B cell (primary cell): ENCODE results near the gene ST6GALNAC5. TPM values are rescaled to one million over a fixed set of nuclear protein-coding genes. Genes with fewer than 3 reads are reported as not detected.

ENCODE experiments used
- ATAC-seq: fragments of 200-7000 bp; cut with Tn5 transposase; one replicate; pipeline ENCODE4 v1.10.0; 2021; ENCODE audit warnings: low read depth, mild to moderate bottlenecking, moderate number of reproducible peaks, moderate library complexity
- CTCF ChIA-PET: fragments of 350-600 bp; sonication (Branson Sonifier 250); formaldehyde crosslinking; loops from one replicate; lab custom pipeline; 2021; ENCODE audit warnings: antibody characterized with exemption, inconsistent platforms; lab: Charles Lee
- POLR2A ChIA-PET: fragments of 350-600 bp; sonication (Branson Sonifier 250); formaldehyde crosslinking; loops from one replicate; lab custom pipeline; 2021; ENCODE audit warnings: antibody characterized with exemption; lab: Charles Lee
- DNase-seq: peaks from one replicate; pipeline ENCODE4 v3.0.0; 2013
- H2AFZ ChIP-seq: 2 replicates; pipeline ENCODE4 v1.6.1; 2012; ENCODE audit warnings: mild to moderate bottlenecking, low read depth, low read length; ENCODE audit not compliant: insufficient read depth, poor library complexity, severe bottlenecking
- H3K27ac ChIP-seq, 2 donors: 1 replicate in 1 of 2; 2 replicates in 1 of 2; pipeline ENCODE4 v1.5.1; 2012 to 2013; ENCODE audit warnings: low read length in 2 of 2, mild to moderate bottlenecking in 2 of 2, moderate library complexity in 1 of 2
- H3K27me3 ChIP-seq, 4 experiments: fragments of 200-600 bp in 1 of 4; sonication (generic) in 1 of 4; replicated peaks in 1 of 4; 1 replicate in 2 of 4; 2 replicates in 2 of 4; pipeline versions ENCODE4 v1.6.1 to v1.7.0; 2013 to 2016; ENCODE audit warnings: low read length in 3 of 4, mild to moderate bottlenecking in 2 of 4, mixed read lengths in 1 of 4, moderate library complexity in 1 of 4; ENCODE audit not compliant: insufficient read depth in 4 of 4, control insufficient read depth in 3 of 4; ENCODE audit errors: control extremely low read depth in 1 of 4
- H3K36me3 ChIP-seq, 2 experiments: replicated peaks in 1 of 2; 1 replicate in 1 of 2; 2 replicates in 1 of 2; pipeline versions ENCODE4 v1.6.1 to v1.7.1; 2013; ENCODE audit warnings: low read length in 1 of 2; ENCODE audit not compliant: insufficient read depth in 2 of 2, control insufficient read depth in 1 of 2; ENCODE audit errors: control extremely low read depth in 1 of 2, extremely low read depth in 1 of 2
- H3K4me1 ChIP-seq, 2 donors: fragments of 200-600 bp in 1 of 2; sonication (generic) in 1 of 2; 1 replicate in 1 of 2; 2 replicates in 1 of 2; pipeline versions ENCODE4 v1.5.1 to v1.6.1; 2013 to 2017; ENCODE audit warnings: low read length in 2 of 2; ENCODE audit not compliant: control insufficient read depth in 2 of 2, insufficient read depth in 2 of 2
- H3K4me2 ChIP-seq: replicated peaks from 2 replicates; pipeline ENCODE3; 2012; ENCODE audit warnings: mild to moderate bottlenecking, low read depth, low read length; ENCODE audit not compliant: poor library complexity, severe bottlenecking
- H3K4me3 ChIP-seq, 5 experiments: fragments of 200-600 bp in 1 of 5; sonication (generic) in 1 of 5; 1 replicate in 3 of 5; 2 replicates in 2 of 5; pipeline versions ENCODE4 v1.5.1 to v1.7.0; 2011 to 2016; ENCODE audit warnings: low read length in 4 of 5, mild to moderate bottlenecking in 4 of 5, low read depth in 2 of 5, control low read depth in 1 of 5, moderate library complexity in 1 of 5; ENCODE audit not compliant: insufficient read depth in 1 of 5; ENCODE audit errors: control extremely low read depth in 1 of 5, extremely low read depth in 1 of 5
- H3K79me2 ChIP-seq: fragments of 200-600 bp; sonication (generic); one replicate; pipeline ENCODE4 v1.6.0; 2016; ENCODE audit warnings: low read length; ENCODE audit not compliant: control insufficient read depth, insufficient read depth
- H3K9ac ChIP-seq: fragments of 200-600 bp; sonication (generic); 2 replicates; pipeline ENCODE4 v1.6.1; 2017; ENCODE audit warnings: mild to moderate bottlenecking, low read length, moderate library complexity
- H3K9me3 ChIP-seq, 3 donors: one replicate each; pipeline versions ENCODE4 v1.6.1 to v1.7.1; 2013; ENCODE audit warnings: low read length in 2 of 3; ENCODE audit not compliant: control insufficient read depth in 2 of 3, insufficient read depth in 1 of 3; ENCODE audit errors: control extremely low read depth in 1 of 3
- H4K20me1 ChIP-seq: 2 replicates; pipeline ENCODE4 v1.6.0; 2012; ENCODE audit warnings: mild to moderate bottlenecking, low read length; ENCODE audit not compliant: insufficient read depth, control insufficient read depth, poor library complexity, severe bottlenecking
- H3K27ac Mint-ChIP-seq: one replicate; pipeline ENCODE4 v1.8.0; 2021; ENCODE audit warnings: mixed read lengths
- H3K27me3 Mint-ChIP-seq: one replicate; pipeline ENCODE4 v1.8.0; 2021; ENCODE audit warnings: mixed read lengths
- H3K4me1 Mint-ChIP-seq: one replicate; pipeline ENCODE4 v1.8.0; 2021; ENCODE audit warnings: mixed read lengths
- H3K4me3 Mint-ChIP-seq: one replicate; pipeline ENCODE4 v1.8.0; 2021; ENCODE audit warnings: mixed read lengths
- H3K9me3 Mint-ChIP-seq: one replicate; pipeline ENCODE4 v1.8.0; 2022; ENCODE audit warnings: mixed read lengths; ENCODE audit not compliant: insufficient read depth
- EZH2 ChIP-seq: IDR thresholded peaks from 2 replicates; pipeline ENCODE4 v1.6.1; 2012; ENCODE audit warnings: borderline replicate concordance, low read depth, mild to moderate bottlenecking, moderate library complexity, low read length; ENCODE audit not compliant: insufficient read depth, poor library complexity, severe bottlenecking
- WGBS: methylation state at CpG from one replicate; pipeline ENCODE4 v1.1.5; 2013; ENCODE audit warnings: missing lambda C conversion rate; ENCODE audit not compliant: insufficient coverage; 5-methylcytosine and 5-hydroxymethylcytosine counted together
- intact Hi-C: fragments of 100-400 bp; cut with micrococcal nuclease; formaldehyde crosslinking; loops from one replicate; pipeline ENCODE4 v1.10.0; 2022
- polyA plus RNA-seq: library from polyadenylated mRNA; depleted of rRNA; stranded (reverse); fragments of >200 nt; gene quantifications from 2 replicates; pipeline ENCODE4 v1.2.3, GENCODE V29; 2012
- total RNA-seq, 2 donors: library from RNA; stranded (reverse); fragments of 120-200 nt in 1 of 2; gene quantifications; 1 replicate in 1 of 2; 2 replicates in 1 of 2; pipeline versions ENCODE4 v1.2.3 to v1.2.4, GENCODE V29; 2013 to 2022
- TF ChIP-seq, protein P1 (sequence below): fragments of 200-600 bp; IDR thresholded peaks from one replicate; pipeline ENCODE4 v1.8.0; 2022; ENCODE audit warnings: antibody characterized with exemption, mild to moderate bottlenecking

Gene ST6GALNAC5
- total and polyA plus RNA-seq, 2 donors (not counting 1 experiment from before 2014, with no cell fraction given), result not detected

DNA sequence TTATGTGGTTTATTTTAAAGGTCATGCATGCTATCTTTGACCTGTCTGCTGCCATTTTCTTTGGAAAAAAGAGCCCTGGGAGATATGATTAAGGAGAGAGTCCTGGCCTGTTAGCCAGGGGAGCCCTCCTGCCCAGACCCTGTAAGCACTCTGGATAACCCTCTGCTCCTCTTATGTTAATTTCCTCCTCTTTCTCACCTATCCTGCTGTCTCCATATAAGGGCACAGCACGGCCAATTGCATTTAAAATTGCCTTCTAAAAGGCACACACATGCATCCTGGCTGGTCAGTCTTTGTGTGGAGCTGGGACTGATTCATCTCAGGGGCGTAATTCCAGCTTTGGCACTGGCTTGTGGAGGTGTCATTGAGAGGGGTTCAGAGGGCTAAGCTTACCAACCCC is 158.9 kb downstream of the ST6GALNAC5 start:
- Mint-ChIP-seq H3K4me1 (no peaks in the 10 kb centered on the region), H3K27me3 (peaks cover 9% of the 10 kb centered on the region), H3K4me3 (no peak overlapping the region), H3K27ac (no peak overlapping the region), H3K9me3 (no peaks in the 10 kb centered on the region)
- TF ChIP-seq, protein P1, sequence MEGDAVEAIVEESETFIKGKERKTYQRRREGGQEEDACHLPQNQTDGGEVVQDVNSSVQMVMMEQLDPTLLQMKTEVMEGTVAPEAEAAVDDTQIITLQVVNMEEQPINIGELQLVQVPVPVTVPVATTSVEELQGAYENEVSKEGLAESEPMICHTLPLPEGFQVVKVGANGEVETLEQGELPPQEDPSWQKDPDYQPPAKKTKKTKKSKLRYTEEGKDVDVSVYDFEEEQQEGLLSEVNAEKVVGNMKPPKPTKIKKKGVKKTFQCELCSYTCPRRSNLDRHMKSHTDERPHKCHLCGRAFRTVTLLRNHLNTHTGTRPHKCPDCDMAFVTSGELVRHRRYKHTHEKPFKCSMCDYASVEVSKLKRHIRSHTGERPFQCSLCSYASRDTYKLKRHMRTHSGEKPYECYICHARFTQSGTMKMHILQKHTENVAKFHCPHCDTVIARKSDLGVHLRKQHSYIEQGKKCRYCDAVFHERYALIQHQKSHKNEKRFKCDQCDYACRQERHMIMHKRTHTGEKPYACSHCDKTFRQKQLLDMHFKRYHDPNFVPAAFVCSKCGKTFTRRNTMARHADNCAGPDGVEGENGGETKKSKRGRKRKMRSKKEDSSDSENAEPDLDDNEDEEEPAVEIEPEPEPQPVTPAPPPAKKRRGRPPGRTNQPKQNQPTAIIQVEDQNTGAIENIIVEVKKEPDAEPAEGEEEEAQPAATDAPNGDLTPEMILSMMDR, result no peak
- no peak for TF ChIP-seq EZH2
- Histone ChIP-seq H3K27me3 (peaks cover 0 to 4% (median 0%) of the 10 kb centered on the region in 4 experiments), H4K20me1 (no peaks in the 10 kb centered on the region), H3K27ac (no peak overlapping the region), H2AFZ (no peak overlapping the region), H3K4me1 (no peaks in the 10 kb centered on the region), H3K4me2 (no peak overlapping the region), H3K4me3 (no peak overlapping the region), H3K9ac (no peak overlapping the region), H3K79me2 (no peaks in the 10 kb centered on the region), H3K9me3 (no peaks in the 10 kb centered on the region), H3K36me3 (no peaks in the 10 kb centered on the region)
- ATAC-seq, result no peak
- POLR2A ChIA-PET, result no interaction called here
- DNase-seq, result no peak
- intact Hi-C loops, result no loop called here
- CTCF ChIA-PET, result no interaction called here
- WGBS, result no CpG with 5 or more reads among the region's 2 CpGs

DNA sequence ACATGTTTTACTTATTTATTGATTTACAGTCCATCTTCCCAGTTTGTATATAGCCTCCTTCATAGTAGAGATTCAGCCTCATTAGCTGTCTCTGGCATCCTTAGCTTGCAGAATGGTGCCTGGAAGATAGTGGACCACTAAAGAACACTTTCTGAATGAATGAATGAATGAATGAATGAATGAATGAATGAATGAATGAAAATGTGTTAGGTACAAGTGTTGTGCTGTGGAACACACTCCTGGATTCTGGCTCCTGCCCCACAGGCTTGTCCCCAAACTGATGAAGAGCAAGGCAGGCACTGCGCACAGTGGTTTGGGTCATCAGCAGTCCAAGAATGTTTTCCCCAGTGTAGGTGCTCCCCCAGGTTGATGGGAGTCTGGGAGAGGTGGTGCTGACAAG is 159.4 kb downstream of the ST6GALNAC5 start:
- Histone ChIP-seq H3K36me3 (no peaks in the 10 kb centered on the region), H3K27me3 (peaks cover 0 to 4% (median 0%) of the 10 kb centered on the region in 4 experiments), H3K27ac (no peak overlapping the region), H3K4me3 (no peak overlapping the region), H3K4me2 (no peak overlapping the region), H3K79me2 (no peaks in the 10 kb centered on the region), H3K9me3 (no peaks in the 10 kb centered on the region), H4K20me1 (no peaks in the 10 kb centered on the region), H3K9ac (no peak overlapping the region), H3K4me1 (no peaks in the 10 kb centered on the region), H2AFZ (no peak overlapping the region)
- no peak for TF ChIP-seq EZH2
- TF ChIP-seq, protein P1, result no peak
- ChIA-PET POLR2A (no interaction called here), CTCF (no interaction called here)
- H3K4me3 Mint-ChIP-seq, result no peak overlapping the region
- no peaks in the 10 kb centered on the region for H3K4me1 Mint-ChIP-seq
- no peak overlapping the region for H3K27ac Mint-ChIP-seq
- DNase-seq (no peak), ATAC-seq (no peak)
- intact Hi-C loops, result no loop called here
- H3K27me3 Mint-ChIP-seq, result peaks cover 9% of the 10 kb centered on the region
- WGBS, result no CpG with 5 or more reads among the region's 1 CpG
- H3K9me3 Mint-ChIP-seq, result no peaks in the 10 kb centered on the region
